Measurements from ENCODE around the gene MOB1B.

GRCh38 chr4:70895405-70895804, 6.8 kb upstream of the MOB1B start:
- no peak for TF ChIP-seq SRSF4 (IDR thresholded peaks at IDR 0.05; ENCODE audit: low read depth, low read length, poor library complexity, severe bottlenecking)
- TF ChIP-seq PTBP1 (IDR thresholded peaks at IDR 0.05; ENCODE audit: low read depth, low read length, poor library complexity, severe bottlenecking), result no peak
- no peak for TF ChIP-seq MIXL1 (CRISPR knock-in tag; IDR thresholded peaks at IDR 0.05)
- no peak for TF ChIP-seq ZBTB20 (CRISPR knock-in tag; IDR thresholded peaks at IDR 0.05; ENCODE audit: borderline replicate concordance, low read depth)
- no peak for TF ChIP-seq ZBTB7A (CRISPR knock-in tag; IDR thresholded peaks at IDR 0.05)
- TF ChIP-seq HIVEP1 (CRISPR knock-in tag; IDR thresholded peaks at IDR 0.05), result no peak
- no peak for TF ChIP-seq YY1 (IDR thresholded peaks at IDR 0.05; ENCODE audit: insufficient read depth, insufficient replicate concordance, low read depth, low read length)
- TF ChIP-seq CC2D1A (CRISPR knock-in tag; IDR thresholded peaks at IDR 0.05), result no peak
- TF ChIP-seq, protein P1, sequence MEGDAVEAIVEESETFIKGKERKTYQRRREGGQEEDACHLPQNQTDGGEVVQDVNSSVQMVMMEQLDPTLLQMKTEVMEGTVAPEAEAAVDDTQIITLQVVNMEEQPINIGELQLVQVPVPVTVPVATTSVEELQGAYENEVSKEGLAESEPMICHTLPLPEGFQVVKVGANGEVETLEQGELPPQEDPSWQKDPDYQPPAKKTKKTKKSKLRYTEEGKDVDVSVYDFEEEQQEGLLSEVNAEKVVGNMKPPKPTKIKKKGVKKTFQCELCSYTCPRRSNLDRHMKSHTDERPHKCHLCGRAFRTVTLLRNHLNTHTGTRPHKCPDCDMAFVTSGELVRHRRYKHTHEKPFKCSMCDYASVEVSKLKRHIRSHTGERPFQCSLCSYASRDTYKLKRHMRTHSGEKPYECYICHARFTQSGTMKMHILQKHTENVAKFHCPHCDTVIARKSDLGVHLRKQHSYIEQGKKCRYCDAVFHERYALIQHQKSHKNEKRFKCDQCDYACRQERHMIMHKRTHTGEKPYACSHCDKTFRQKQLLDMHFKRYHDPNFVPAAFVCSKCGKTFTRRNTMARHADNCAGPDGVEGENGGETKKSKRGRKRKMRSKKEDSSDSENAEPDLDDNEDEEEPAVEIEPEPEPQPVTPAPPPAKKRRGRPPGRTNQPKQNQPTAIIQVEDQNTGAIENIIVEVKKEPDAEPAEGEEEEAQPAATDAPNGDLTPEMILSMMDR (CRISPR knock-in tag; IDR thresholded peaks at IDR 0.05), result no peak
- TF ChIP-seq ZNF143 (CRISPR knock-in tag; IDR thresholded peaks at IDR 0.05), result no peak
- TF ChIP-seq ZNF232 (CRISPR knock-in tag; IDR thresholded peaks at IDR 0.05; ENCODE audit: borderline replicate concordance), result no peak
- no peak for TF ChIP-seq TCF7 (IDR thresholded peaks at IDR 0.05; ENCODE audit: low read depth)
